GM23338 (cell line): ENCODE results near the gene TMEM207. TPM values are rescaled to one million over a fixed set of nuclear protein-coding genes. Genes with fewer than 3 reads are reported as not detected.

ENCODE experiments used
- ATAC-seq: fragments of 200-7000 bp; cut with Tn5 transposase; 3 replicates; pipeline ENCODE4 v1.9.1; 2020
- DNase-seq: peaks from one replicate; pipeline ENCODE4 v3.0.0-alpha.2; 2015; ENCODE audit warnings: low spot score
- H2AFZ ChIP-seq: fragments of 200-600 bp; sonication (generic); 2 replicates; pipeline ENCODE4 v1.8.0; 2016; ENCODE audit warnings: antibody characterized with exemption, mild to moderate bottlenecking, moderate library complexity
- H3F3A ChIP-seq: fragments of 200-600 bp; sonication (generic); replicated peaks from 2 replicates; pipeline ENCODE4 v1.8.0; 2017; ENCODE audit warnings: antibody characterized with exemption, mixed run types, low read depth
- H3K27ac ChIP-seq: fragments of 200-600 bp; sonication (generic); 2 replicates; pipeline ENCODE4 v1.6.1; 2016; ENCODE audit warnings: low read depth
- H3K27me3 ChIP-seq: fragments of 200-600 bp; sonication (generic); 2 replicates; pipeline ENCODE4 v1.8.0; 2016; ENCODE audit warnings: mild to moderate bottlenecking, mixed run types, moderate library complexity; ENCODE audit not compliant: insufficient read depth
- H3K36me3 ChIP-seq: fragments of 200-600 bp; sonication (generic); 2 replicates; pipeline ENCODE4 v1.8.0; 2016; ENCODE audit warnings: mild to moderate bottlenecking; ENCODE audit not compliant: insufficient read depth
- H3K4me1 ChIP-seq: fragments of 200-600 bp; sonication (generic); 2 replicates; pipeline ENCODE4 v1.8.0; 2016; ENCODE audit warnings: mild to moderate bottlenecking, moderate library complexity; ENCODE audit not compliant: insufficient read depth
- H3K4me2 ChIP-seq: fragments of 200-600 bp; sonication (generic); 2 replicates; pipeline ENCODE4 v1.7.1; 2017; ENCODE audit warnings: mixed run types
- H3K4me3 ChIP-seq: fragments of 200-600 bp; sonication (generic); 2 replicates; pipeline ENCODE4 v1.6.1; 2016; ENCODE audit warnings: mixed run types
- H3K79me2 ChIP-seq: fragments of 200-600 bp; sonication (generic); replicated peaks from 2 replicates; pipeline ENCODE4 v1.8.0; 2017; ENCODE audit warnings: mild to moderate bottlenecking; ENCODE audit not compliant: insufficient read depth
- H3K9me2 ChIP-seq: fragments of 200-600 bp; sonication (generic); 2 replicates; pipeline ENCODE4 v1.8.0; 2017; ENCODE audit not compliant: insufficient read depth
- H4K20me1 ChIP-seq: fragments of 200-600 bp; sonication (generic); replicated peaks from 2 replicates; pipeline ENCODE4 v1.8.0; 2017; ENCODE audit warnings: mild to moderate bottlenecking; ENCODE audit not compliant: insufficient read depth
- H3K27ac Mint-ChIP-seq: 2 replicates; pipeline ENCODE4 v1.8.0; 2020; ENCODE audit warnings: inconsistent platforms, mild to moderate bottlenecking, moderate library complexity, mixed read lengths
- H3K27me3 Mint-ChIP-seq: 3 replicates; pipeline ENCODE4 v1.8.0; 2022; ENCODE audit warnings: low read depth, mild to moderate bottlenecking, moderate library complexity, mixed read lengths, inconsistent platforms; ENCODE audit not compliant: insufficient read depth, poor library complexity
- H3K36me3 Mint-ChIP-seq: 3 replicates; pipeline ENCODE4 v1.8.0; 2021; ENCODE audit warnings: low read depth, mild to moderate bottlenecking, inconsistent platforms, moderate library complexity, mixed read lengths
- H3K4me1 Mint-ChIP-seq: 3 replicates; pipeline ENCODE4 v1.8.0; 2020; ENCODE audit warnings: mild to moderate bottlenecking, inconsistent platforms, mixed read lengths
- H3K4me3 Mint-ChIP-seq: 3 replicates; pipeline ENCODE4 v1.8.0; 2021; ENCODE audit warnings: moderate library complexity, mild to moderate bottlenecking, inconsistent platforms, mixed read lengths
- H3K9me3 Mint-ChIP-seq: 3 replicates; pipeline ENCODE4 v1.8.0; 2020; ENCODE audit warnings: moderate library complexity, mild to moderate bottlenecking, inconsistent platforms, mixed read lengths
- CREB1 ChIP-seq: fragments of 250-450 bp; sonication (Bioruptor Pico); IDR thresholded peaks from 2 replicates; pipeline ENCODE4 v1.5.0; 2020; ENCODE audit warnings: low read depth, mild to moderate bottlenecking, moderate library complexity
- EZH2 ChIP-seq: fragments of 200-600 bp; sonication (generic); IDR thresholded peaks from one replicate; pipeline ENCODE4 v1.8.0; 2017; ENCODE audit warnings: antibody characterized with exemption, mild to moderate bottlenecking, low read depth; ENCODE audit not compliant: unreplicated experiment
- EZH2phosphoT487 ChIP-seq: fragments of 200-600 bp; sonication (generic); IDR thresholded peaks from one replicate; pipeline ENCODE4 v1.8.1; 2018; ENCODE audit warnings: antibody characterized with exemption; ENCODE audit not compliant: unreplicated experiment
- JUNB ChIP-seq: IDR thresholded peaks from one replicate; pipeline ENCODE4 v1.6.1; 2016; ENCODE audit warnings: antibody characterized with exemption; ENCODE audit not compliant: unreplicated experiment
- NANOG ChIP-seq: IDR thresholded peaks from 2 replicates; pipeline ENCODE4 v1.6.1; 2016; ENCODE audit warnings: antibody characterized with exemption, borderline replicate concordance
- STAT1 ChIP-seq: IDR thresholded peaks from one replicate; pipeline ENCODE4 v1.6.1; 2016; ENCODE audit warnings: antibody characterized with exemption; ENCODE audit not compliant: unreplicated experiment
- ZNF114 ChIP-seq: fragments of 250-450 bp; sonication (Bioruptor Pico); IDR thresholded peaks from 2 replicates; pipeline ENCODE4 v1.5.0; 2020; ENCODE audit warnings: mild to moderate bottlenecking, moderate library complexity
- ZNF331 ChIP-seq: fragments of 250-450 bp; sonication (Bioruptor Pico); IDR thresholded peaks from 2 replicates; pipeline ENCODE4 v1.5.0; 2020; ENCODE audit warnings: low read depth, mild to moderate bottlenecking, moderate library complexity
- polyA plus RNA-seq: library from polyadenylated mRNA; unstranded; fragments of >200 nt; fragmentation: Nextera tagmentation; extraction: Ambion mirVana; gene quantifications from 2 replicates; pipeline ENCODE4 v1.2.1, GENCODE V29; 2016
- total RNA-seq: library from RNA; depleted of rRNA; stranded (reverse); fragments of >200 nt; shearing (Covaris generic); gene quantifications from 2 replicates; pipeline ENCODE4 v1.2.3, GENCODE V29; 2014
- TF ChIP-seq, protein P1 (sequence below): IDR thresholded peaks from 2 replicates; pipeline ENCODE4 v1.6.1; 2016; ENCODE audit warnings: antibody characterized with exemption
- TF ChIP-seq, protein P2 (sequence below), 2 experiments: fragments of 200-600 bp in 1 of 2; sonication (generic) in 1 of 2; conservative IDR thresholded peaks; 2 replicates each; pipeline versions ENCODE4 v1.5.1 to v1.6.1; 2016 to 2017; ENCODE audit warnings: antibody characterized with exemption in 2 of 2, low read depth in 2 of 2, mild to moderate bottlenecking in 2 of 2, moderate library complexity in 1 of 2
- TF ChIP-seq, protein P3 (sequence below): fragments of 250-450 bp; sonication (Bioruptor Pico); IDR thresholded peaks from 2 replicates; pipeline ENCODE4 v1.5.0; 2020; ENCODE audit warnings: mild to moderate bottlenecking, moderate library complexity
- TF ChIP-seq, protein P4 (sequence below): IDR thresholded peaks from one replicate; pipeline ENCODE4 v1.6.1; 2018; ENCODE audit warnings: antibody characterized with exemption; ENCODE audit not compliant: unreplicated experiment

TMEM207 gene
- total and polyA plus RNA-seq, 2 experiments from 2014 or later = not detected

DNA sequence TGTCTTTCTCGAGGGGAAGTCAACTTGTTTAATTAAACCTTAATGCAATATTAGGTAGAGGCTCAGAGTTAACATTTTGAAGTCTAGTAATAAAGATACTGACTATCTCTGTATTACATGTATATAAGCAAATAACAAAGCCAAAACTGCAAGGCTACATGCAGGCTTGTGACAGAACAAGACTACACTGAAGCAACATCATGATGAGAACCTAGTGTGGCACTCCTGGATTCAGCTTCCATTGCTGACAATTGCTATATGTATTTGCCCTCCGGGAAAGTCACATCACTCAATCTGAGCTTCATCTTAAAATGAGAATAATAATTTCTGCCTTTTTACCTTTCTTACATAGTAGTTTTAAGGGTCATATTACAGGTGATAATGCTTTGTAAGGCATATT lies 48.6 kb upstream of the TMEM207 start:
- H3K4me3 ChIP-seq = no peak overlapping the region
- Mint-ChIP-seq H3K4me3 (no peak overlapping the region), H3K4me1 (peaks cover 2% of the 10 kb centered on the region; the same call in 2 of the 3 replicates), H3K36me3 (no peaks in the 10 kb centered on the region), H3K27ac (no peak overlapping the region), H3K9me3 (no peaks in the 10 kb centered on the region), H3K27me3 (no peaks in the 10 kb centered on the region)
- H3K27ac ChIP-seq = no peak overlapping the region
- no peak overlapping the region for H2AFZ ChIP-seq
- no peaks in the 10 kb centered on the region for H4K20me1 ChIP-seq
- ATAC-seq = no peak
- no peaks in the 10 kb centered on the region for H3K27me3 ChIP-seq
- H3K4me1 ChIP-seq = no peaks in the 10 kb centered on the region
- H3K4me2 ChIP-seq = no peak overlapping the region
- H3K9me2 ChIP-seq = no peaks in the 10 kb centered on the region
- DNase-seq = no peak
- H3K36me3 ChIP-seq = no peaks in the 10 kb centered on the region
- H3K79me2 ChIP-seq = no peaks in the 10 kb centered on the region
- no peaks in the 10 kb centered on the region for H3F3A ChIP-seq
- TF ChIP-seq EZH2phosphoT487 (no peak), JUNB (no peak), NANOG (no peak), EZH2 (no peak), ZNF331 (CRISPR knock-in tag) (no peak), STAT1 (no peak), CREB1 (no peak), ZNF114 (no peak)
- TF ChIP-seq, protein P1, sequence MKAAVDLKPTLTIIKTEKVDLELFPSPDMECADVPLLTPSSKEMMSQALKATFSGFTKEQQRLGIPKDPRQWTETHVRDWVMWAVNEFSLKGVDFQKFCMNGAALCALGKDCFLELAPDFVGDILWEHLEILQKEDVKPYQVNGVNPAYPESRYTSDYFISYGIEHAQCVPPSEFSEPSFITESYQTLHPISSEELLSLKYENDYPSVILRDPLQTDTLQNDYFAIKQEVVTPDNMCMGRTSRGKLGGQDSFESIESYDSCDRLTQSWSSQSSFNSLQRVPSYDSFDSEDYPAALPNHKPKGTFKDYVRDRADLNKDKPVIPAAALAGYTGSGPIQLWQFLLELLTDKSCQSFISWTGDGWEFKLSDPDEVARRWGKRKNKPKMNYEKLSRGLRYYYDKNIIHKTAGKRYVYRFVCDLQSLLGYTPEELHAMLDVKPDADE = no peak
- TF ChIP-seq, protein P2, sequence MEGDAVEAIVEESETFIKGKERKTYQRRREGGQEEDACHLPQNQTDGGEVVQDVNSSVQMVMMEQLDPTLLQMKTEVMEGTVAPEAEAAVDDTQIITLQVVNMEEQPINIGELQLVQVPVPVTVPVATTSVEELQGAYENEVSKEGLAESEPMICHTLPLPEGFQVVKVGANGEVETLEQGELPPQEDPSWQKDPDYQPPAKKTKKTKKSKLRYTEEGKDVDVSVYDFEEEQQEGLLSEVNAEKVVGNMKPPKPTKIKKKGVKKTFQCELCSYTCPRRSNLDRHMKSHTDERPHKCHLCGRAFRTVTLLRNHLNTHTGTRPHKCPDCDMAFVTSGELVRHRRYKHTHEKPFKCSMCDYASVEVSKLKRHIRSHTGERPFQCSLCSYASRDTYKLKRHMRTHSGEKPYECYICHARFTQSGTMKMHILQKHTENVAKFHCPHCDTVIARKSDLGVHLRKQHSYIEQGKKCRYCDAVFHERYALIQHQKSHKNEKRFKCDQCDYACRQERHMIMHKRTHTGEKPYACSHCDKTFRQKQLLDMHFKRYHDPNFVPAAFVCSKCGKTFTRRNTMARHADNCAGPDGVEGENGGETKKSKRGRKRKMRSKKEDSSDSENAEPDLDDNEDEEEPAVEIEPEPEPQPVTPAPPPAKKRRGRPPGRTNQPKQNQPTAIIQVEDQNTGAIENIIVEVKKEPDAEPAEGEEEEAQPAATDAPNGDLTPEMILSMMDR (conservative IDR thresholded peaks at IDR 0.05; ENCODE audit: low read depth in 2 of 2) = no peak
- TF ChIP-seq, protein P3, sequence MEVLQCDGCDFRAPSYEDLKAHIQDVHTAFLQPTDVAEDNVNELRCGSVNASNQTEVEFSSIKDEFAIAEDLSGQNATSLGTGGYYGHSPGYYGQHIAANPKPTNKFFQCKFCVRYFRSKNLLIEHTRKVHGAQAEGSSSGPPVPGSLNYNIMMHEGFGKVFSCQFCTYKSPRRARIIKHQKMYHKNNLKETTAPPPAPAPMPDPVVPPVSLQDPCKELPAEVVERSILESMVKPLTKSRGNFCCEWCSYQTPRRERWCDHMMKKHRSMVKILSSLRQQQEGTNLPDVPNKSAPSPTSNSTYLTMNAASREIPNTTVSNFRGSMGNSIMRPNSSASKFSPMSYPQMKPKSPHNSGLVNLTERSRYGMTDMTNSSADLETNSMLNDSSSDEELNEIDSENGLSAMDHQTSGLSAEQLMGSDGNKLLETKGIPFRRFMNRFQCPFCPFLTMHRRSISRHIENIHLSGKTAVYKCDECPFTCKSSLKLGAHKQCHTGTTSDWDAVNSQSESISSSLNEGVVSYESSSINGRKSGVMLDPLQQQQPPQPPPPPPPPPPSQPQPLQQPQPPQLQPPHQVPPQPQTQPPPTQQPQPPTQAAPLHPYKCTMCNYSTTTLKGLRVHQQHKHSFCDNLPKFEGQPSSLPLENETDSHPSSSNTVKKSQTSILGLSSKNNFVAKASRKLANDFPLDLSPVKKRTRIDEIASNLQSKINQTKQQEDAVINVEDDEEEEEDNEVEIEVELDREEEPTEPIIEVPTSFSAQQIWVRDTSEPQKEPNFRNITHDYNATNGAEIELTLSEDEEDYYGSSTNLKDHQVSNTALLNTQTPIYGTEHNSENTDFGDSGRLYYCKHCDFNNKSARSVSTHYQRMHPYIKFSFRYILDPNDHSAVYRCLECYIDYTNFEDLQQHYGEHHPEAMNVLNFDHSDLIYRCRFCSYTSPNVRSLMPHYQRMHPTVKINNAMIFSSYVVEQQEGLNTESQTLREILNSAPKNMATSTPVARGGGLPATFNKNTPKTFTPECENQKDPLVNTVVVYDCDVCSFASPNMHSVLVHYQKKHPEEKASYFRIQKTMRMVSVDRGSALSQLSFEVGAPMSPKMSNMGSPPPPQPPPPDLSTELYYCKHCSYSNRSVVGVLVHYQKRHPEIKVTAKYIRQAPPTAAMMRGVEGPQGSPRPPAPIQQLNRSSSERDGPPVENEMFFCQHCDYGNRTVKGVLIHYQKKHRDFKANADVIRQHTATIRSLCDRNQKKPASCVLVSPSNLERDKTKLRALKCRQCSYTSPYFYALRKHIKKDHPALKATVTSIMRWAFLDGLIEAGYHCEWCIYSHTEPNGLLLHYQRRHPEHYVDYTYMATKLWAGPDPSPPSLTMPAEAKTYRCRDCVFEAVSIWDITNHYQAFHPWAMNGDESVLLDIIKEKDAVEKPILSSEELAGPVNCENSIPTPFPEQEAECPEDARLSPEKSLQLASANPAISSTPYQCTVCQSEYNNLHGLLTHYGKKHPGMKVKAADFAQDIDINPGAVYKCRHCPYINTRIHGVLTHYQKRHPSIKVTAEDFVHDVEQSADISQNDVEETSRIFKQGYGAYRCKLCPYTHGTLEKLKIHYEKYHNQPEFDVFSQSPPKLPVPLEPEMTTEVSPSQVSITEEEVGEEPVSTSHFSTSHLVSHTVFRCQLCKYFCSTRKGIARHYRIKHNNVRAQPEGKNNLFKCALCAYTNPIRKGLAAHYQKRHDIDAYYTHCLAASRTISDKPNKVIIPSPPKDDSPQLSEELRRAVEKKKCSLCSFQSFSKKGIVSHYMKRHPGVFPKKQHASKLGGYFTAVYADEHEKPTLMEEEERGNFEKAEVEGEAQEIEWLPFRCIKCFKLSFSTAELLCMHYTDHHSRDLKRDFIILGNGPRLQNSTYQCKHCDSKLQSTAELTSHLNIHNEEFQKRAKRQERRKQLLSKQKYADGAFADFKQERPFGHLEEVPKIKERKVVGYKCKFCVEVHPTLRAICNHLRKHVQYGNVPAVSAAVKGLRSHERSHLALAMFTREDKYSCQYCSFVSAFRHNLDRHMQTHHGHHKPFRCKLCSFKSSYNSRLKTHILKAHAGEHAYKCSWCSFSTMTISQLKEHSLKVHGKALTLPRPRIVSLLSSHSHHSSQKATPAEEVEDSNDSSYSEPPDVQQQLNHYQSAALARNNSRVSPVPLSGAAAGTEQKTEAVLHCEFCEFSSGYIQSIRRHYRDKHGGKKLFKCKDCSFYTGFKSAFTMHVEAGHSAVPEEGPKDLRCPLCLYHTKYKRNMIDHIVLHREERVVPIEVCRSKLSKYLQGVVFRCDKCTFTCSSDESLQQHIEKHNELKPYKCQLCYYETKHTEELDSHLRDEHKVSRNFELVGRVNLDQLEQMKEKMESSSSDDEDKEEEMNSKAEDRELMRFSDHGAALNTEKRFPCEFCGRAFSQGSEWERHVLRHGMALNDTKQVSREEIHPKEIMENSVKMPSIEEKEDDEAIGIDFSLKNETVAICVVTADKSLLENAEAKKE (CRISPR knock-in tag) = no peak
- TF ChIP-seq, protein P4, sequence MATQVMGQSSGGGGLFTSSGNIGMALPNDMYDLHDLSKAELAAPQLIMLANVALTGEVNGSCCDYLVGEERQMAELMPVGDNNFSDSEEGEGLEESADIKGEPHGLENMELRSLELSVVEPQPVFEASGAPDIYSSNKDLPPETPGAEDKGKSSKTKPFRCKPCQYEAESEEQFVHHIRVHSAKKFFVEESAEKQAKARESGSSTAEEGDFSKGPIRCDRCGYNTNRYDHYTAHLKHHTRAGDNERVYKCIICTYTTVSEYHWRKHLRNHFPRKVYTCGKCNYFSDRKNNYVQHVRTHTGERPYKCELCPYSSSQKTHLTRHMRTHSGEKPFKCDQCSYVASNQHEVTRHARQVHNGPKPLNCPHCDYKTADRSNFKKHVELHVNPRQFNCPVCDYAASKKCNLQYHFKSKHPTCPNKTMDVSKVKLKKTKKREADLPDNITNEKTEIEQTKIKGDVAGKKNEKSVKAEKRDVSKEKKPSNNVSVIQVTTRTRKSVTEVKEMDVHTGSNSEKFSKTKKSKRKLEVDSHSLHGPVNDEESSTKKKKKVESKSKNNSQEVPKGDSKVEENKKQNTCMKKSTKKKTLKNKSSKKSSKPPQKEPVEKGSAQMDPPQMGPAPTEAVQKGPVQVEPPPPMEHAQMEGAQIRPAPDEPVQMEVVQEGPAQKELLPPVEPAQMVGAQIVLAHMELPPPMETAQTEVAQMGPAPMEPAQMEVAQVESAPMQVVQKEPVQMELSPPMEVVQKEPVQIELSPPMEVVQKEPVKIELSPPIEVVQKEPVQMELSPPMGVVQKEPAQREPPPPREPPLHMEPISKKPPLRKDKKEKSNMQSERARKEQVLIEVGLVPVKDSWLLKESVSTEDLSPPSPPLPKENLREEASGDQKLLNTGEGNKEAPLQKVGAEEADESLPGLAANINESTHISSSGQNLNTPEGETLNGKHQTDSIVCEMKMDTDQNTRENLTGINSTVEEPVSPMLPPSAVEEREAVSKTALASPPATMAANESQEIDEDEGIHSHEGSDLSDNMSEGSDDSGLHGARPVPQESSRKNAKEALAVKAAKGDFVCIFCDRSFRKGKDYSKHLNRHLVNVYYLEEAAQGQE = no peak
